ENCODE results near the gene TTC22. TPM values are rescaled to one million over a fixed set of nuclear protein-coding genes. Genes with fewer than 3 reads are reported as not detected.

The TTC22 gene
- total RNA-seq, 1 donor from 2014 or later = not detected

- H3K4me1 Mint-ChIP-seq (ENCODE audit: low read depth, unreplicated experiment) = peaks cover 4% of the 10 kb centered on the region
- H3K27ac Mint-ChIP-seq (ENCODE audit: unreplicated experiment) = no peak overlapping the region
- peaks cover 2% of the 10 kb centered on the region for H3K27me3 Mint-ChIP-seq (ENCODE audit: unreplicated experiment)
- no peak for TF ChIP-seq CTCF (IDR thresholded peaks at IDR 0.05; ENCODE audit: partially characterized antibody, unreplicated experiment)
- DNase-seq = no peak
- no peaks in the 10 kb centered on the region for H3K36me3 Mint-ChIP-seq (ENCODE audit: unreplicated experiment)
- no peaks in the 10 kb centered on the region for H3K9me3 Mint-ChIP-seq (ENCODE audit: unreplicated experiment)
- no peak overlapping the region for H3K4me3 Mint-ChIP-seq (ENCODE audit: unreplicated experiment)
Observed at GRCh38 chr1:54815086-54815876, 14.2 kb upstream of the TTC22 start.

- Mint-ChIP-seq H3K4me3 (ENCODE audit: unreplicated experiment) (no peak overlapping the region), H3K27ac (ENCODE audit: unreplicated experiment) (no peak overlapping the region), H3K36me3 (ENCODE audit: unreplicated experiment) (no peaks in the 10 kb centered on the region), H3K4me1 (ENCODE audit: low read depth, unreplicated experiment) (peaks cover 4% of the 10 kb centered on the region), H3K9me3 (ENCODE audit: unreplicated experiment) (no peaks in the 10 kb centered on the region), H3K27me3 (ENCODE audit: unreplicated experiment) (peaks cover 2% of the 10 kb centered on the region)
- DNase-seq = no peak
- TF ChIP-seq CTCF (IDR thresholded peaks at IDR 0.05; ENCODE audit: partially characterized antibody, unreplicated experiment) = no peak
Observed at GRCh38 chr1:54814571-54814970, 13.4 kb upstream of the TTC22 start.

DNA sequence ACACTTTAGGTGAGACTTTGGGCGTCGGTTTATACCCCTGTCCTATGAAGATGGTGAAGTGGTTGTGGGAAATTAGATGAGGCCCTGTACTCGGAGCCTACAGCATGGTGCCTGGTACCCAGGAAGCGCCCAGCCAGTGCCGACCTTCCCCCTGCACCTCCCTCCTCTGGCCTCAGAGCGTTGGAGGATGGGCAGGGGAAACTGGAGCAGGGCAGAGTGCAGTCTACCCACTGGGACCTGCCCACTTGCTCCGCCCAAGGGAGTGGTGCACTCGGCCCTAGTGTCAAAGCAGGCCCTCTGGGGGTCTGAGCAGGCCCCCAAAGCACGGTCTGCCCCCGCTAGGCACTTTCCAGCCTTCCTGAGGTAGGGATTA lies 13.0 kb upstream of the TTC22 start:
- H3K27me3 Mint-ChIP-seq (ENCODE audit: unreplicated experiment) = peaks cover 2% of the 10 kb centered on the region
- peaks cover 4% of the 10 kb centered on the region for H3K4me1 Mint-ChIP-seq (ENCODE audit: low read depth, unreplicated experiment)
- no peaks in the 10 kb centered on the region for H3K9me3 Mint-ChIP-seq (ENCODE audit: unreplicated experiment)
- no peak overlapping the region for H3K27ac Mint-ChIP-seq (ENCODE audit: unreplicated experiment)
- no peaks in the 10 kb centered on the region for H3K36me3 Mint-ChIP-seq (ENCODE audit: unreplicated experiment)
- TF ChIP-seq CTCF (IDR thresholded peaks at IDR 0.05; ENCODE audit: partially characterized antibody, unreplicated experiment) = no peak
- DNase-seq = no peak
- H3K4me3 Mint-ChIP-seq (ENCODE audit: unreplicated experiment) = no peak overlapping the region

DNA sequence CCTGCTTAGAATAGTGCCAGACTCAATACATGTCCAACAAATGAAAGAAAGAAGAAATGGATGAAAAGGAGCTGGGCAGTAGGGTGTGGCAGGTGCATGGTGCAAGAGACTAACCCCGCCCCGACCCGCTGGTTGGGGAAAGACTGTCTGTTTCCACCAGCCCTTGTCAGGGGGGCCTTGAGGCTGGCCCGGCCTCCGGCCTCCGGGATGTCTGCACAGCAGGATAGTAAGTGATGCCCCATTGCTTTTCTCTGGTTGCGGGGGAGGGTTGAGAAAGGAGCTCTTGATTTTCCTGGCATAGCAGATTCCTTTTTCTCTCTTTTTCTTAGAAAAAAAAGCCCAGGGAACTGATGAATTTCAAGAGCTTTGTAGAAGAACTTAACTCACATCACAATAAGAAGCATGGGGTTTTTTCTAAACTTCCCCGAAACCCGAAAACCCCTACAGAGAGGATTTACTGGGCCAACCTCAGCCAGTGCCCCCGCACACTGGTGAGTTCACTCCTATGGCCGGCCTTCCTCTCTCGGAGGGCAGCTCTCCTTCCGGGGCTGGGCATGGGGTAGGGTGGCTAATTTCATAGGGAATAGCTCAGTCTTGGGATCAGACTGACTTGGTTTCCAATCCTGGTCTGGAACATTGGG lies 12.5 kb upstream of the TTC22 start:
- no peak for DNase-seq
- Mint-ChIP-seq H3K36me3 (ENCODE audit: unreplicated experiment) (no peaks in the 10 kb centered on the region), H3K27ac (ENCODE audit: unreplicated experiment) (no peak overlapping the region), H3K4me1 (ENCODE audit: low read depth, unreplicated experiment) (peaks cover 4% of the 10 kb centered on the region), H3K4me3 (ENCODE audit: unreplicated experiment) (no peak overlapping the region), H3K9me3 (ENCODE audit: unreplicated experiment) (no peaks in the 10 kb centered on the region), H3K27me3 (ENCODE audit: unreplicated experiment) (peaks cover 2% of the 10 kb centered on the region)
- TF ChIP-seq CTCF (IDR thresholded peaks at IDR 0.05; ENCODE audit: partially characterized antibody, unreplicated experiment) = no peak
